Stimulated activated CD8-positive, alpha-beta memory T cell treated with anti-CD3 and anti-CD28 coated beads, Interleukin-12 subunit alpha, Interleukin-12 subunit beta, amount 100 ng/mL, for 24 hours (primary cell): Measurements from ENCODE around the gene CKAP5.
"Not testable (repeated sequence)": the region's sequence is repeated elsewhere in the genome, so short reads cannot be mapped to it uniquely, and the experiment has no call there.

ENCODE experiments used
- DNase-seq: peaks from one replicate; pipeline ENCODE4 v3.0.0-alpha.2; 2020; ENCODE audit errors: extremely low read depth

CKAP5 gene

GRCh38 chr11:46855167-46855566, 9.1 kb upstream of the CKAP5 start:
- DNase-seq, result no peak

GRCh38 chr11:46850829-46851380, 4.8 kb upstream of the CKAP5 start:
- no peak for DNase-seq

- DNase-seq, result no peak
Measured at GRCh38 chr11:46849631-46850030, 3.6 kb upstream of the CKAP5 start.

GRCh38 chr11:46846510-46846830, 390 bp upstream of the CKAP5 start:
- DNase-seq, result no peak

GRCh38 chr11:46845440-46845739, 690 bp downstream of the CKAP5 start:
- DNase-seq, result no peak

- DNase-seq, result no peak
Measured at GRCh38 chr11:46840116-46840515, 6.0 kb downstream of the CKAP5 start.

GRCh38 chr11:46838501-46838900, 7.6 kb downstream of the CKAP5 start:
- no peak for DNase-seq

GRCh38 chr11:46837860-46838259, 8.2 kb downstream of the CKAP5 start:
- DNase-seq, result no peak

GRCh38 chr11:46836870-46837269, 9.2 kb downstream of the CKAP5 start:
- no peak for DNase-seq

GRCh38 chr11:46836431-46836830, 9.6 kb downstream of the CKAP5 start:
- no peak for DNase-seq

- DNase-seq, result no peak
Measured at GRCh38 chr11:46835897-46836296, 10.2 kb downstream of the CKAP5 start.

GRCh38 chr11:46834821-46835220, 11.3 kb downstream of the CKAP5 start:
- DNase-seq, result no peak

- no peak for DNase-seq
Measured at GRCh38 chr11:46832511-46833214, 13.4 kb downstream of the CKAP5 start.

- DNase-seq, result no peak
Measured at GRCh38 chr11:46827995-46828394, 18.1 kb downstream of the CKAP5 start.

- DNase-seq, result peak; percentile 49
Measured at GRCh38 chr11:46826310-46827044, 19.6 kb downstream of the CKAP5 start.

GRCh38 chr11:46808799-46809431, 37.2 kb downstream of the CKAP5 start:
- no peak for DNase-seq

GRCh38 chr11:46801694-46802470, 44.2 kb downstream of the CKAP5 start:
- DNase-seq, result no peak

- no peak for DNase-seq
Measured at GRCh38 chr11:46800177-46800576, 45.9 kb downstream of the CKAP5 start.

GRCh38 chr11:46799725-46800124, 46.4 kb downstream of the CKAP5 start:
- not testable (repeated sequence) for DNase-seq

- no peak for DNase-seq
Measured at GRCh38 chr11:46778416-46778815, 67.7 kb downstream of the CKAP5 start.

GRCh38 chr11:46776878-46777277, 69.2 kb downstream of the CKAP5 start:
- DNase-seq, result no peak

GRCh38 chr11:46769636-46770221, 76.4 kb downstream of the CKAP5 start:
- no peak for DNase-seq
